Measurements from ENCODE around the gene OTUB2. TPM values are rescaled to one million over a fixed set of nuclear protein-coding genes. Genes with fewer than 3 reads are reported as not detected.

Gene OTUB2
- total RNA-seq, 1 experiment from 2014 or later = 1.1 TPM

DNA sequence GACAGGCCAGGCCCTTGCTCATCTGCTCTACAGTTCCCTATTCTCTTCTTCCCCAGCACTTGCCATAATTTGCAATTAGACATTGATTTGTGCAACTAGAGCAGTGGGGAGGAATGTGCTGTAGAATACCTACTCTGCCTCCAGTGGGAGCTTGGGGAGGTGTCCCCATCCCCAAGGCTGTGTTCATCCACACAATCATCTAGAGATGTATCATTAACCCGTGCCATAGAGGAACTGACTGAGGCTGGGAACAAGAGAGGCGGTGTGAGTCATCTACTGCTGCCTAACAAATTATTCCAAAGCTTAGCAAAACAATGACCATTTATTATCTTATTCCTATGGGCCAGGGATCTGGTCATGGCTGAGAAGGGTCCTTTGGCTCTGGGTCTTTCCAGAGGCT lies 5.1 kb upstream of the OTUB2 start:
- no peak for TF ChIP-seq EZH2 (IDR thresholded peaks at IDR 0.05; ENCODE audit: borderline replicate concordance, low read depth, low read length, poor library complexity, severe bottlenecking)
- TF ChIP-seq, protein P1, sequence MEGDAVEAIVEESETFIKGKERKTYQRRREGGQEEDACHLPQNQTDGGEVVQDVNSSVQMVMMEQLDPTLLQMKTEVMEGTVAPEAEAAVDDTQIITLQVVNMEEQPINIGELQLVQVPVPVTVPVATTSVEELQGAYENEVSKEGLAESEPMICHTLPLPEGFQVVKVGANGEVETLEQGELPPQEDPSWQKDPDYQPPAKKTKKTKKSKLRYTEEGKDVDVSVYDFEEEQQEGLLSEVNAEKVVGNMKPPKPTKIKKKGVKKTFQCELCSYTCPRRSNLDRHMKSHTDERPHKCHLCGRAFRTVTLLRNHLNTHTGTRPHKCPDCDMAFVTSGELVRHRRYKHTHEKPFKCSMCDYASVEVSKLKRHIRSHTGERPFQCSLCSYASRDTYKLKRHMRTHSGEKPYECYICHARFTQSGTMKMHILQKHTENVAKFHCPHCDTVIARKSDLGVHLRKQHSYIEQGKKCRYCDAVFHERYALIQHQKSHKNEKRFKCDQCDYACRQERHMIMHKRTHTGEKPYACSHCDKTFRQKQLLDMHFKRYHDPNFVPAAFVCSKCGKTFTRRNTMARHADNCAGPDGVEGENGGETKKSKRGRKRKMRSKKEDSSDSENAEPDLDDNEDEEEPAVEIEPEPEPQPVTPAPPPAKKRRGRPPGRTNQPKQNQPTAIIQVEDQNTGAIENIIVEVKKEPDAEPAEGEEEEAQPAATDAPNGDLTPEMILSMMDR (conservative IDR thresholded peaks at IDR 0.05; ENCODE audit: low read depth, low read length) = no peak
- DNase-seq (ENCODE audit: low spot score) = no peak
- intact Hi-C loops (cut with micrococcal nuclease; ENCODE audit: unreplicated experiment) = no loop called here
- Histone ChIP-seq H3K9me3 (ENCODE audit: low read depth, low read length, poor library complexity, severe bottlenecking) (no peaks in the 10 kb centered on the region), H3K27me3 (replicated peaks; ENCODE audit: insufficient read depth, low read depth, low read length, poor library complexity) (no peaks in the 10 kb centered on the region), H3K4me3 (ENCODE audit: low read depth, low read length, poor library complexity, severe bottlenecking) (no peak overlapping the region), H3K27ac (ENCODE audit: low read depth, low read length, poor library complexity, severe bottlenecking) (no peak overlapping the region), H3K36me3 (ENCODE audit: insufficient read depth, low read length, poor library complexity, severe bottlenecking) (no peaks in the 10 kb centered on the region), H3K4me1 (ENCODE audit: insufficient read depth, low read length, poor library complexity, severe bottlenecking) (no peaks in the 10 kb centered on the region)
- no TSS peak for BruUV-seq (replicated peaks)
- CTCF ChIA-PET = no interaction called here
- POLR2A ChIA-PET (ENCODE audit: low non-redundant PET) = no interaction called here

DNA sequence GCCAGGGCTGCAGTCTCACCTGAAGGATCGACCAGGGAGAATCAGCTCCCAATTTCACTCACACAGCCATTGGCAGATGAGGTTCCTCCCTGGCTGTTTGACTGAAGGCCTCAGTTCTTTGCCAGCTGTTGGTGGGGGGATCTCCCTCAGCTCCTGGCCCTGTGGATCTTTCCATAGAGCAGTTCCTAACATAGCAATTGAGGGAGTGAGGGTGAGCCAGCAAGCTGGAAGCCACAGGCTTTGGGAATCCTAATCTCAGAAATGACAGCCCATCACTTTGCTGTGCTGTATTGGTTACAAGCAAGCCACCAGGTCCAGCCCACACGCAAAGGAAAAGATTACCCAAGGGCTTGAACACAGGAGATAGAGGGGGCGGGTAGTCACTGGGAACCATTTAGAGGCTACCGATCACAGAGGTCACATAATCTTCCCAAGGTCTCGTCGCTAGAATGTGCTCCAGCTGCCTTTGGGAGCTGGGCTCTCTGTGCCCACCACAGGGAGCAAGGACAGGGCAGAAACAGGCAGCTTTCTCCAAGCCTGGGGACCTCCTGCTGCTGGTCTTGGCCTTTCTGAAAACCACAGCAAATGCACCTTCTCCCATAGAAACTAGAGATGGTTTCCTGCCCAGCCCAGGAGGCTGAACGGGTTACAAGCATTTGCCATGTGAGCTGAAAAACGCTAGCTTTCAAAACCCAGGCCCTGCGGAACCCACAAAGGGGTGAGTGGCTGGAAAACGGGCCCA lies 4.6 kb upstream of the OTUB2 start:
- Histone ChIP-seq H3K27ac (ENCODE audit: low read depth, low read length, poor library complexity, severe bottlenecking) (no peak overlapping the region), H3K4me3 (ENCODE audit: low read depth, low read length, poor library complexity, severe bottlenecking) (no peak overlapping the region), H3K36me3 (ENCODE audit: insufficient read depth, low read length, poor library complexity, severe bottlenecking) (no peaks in the 10 kb centered on the region), H3K9me3 (ENCODE audit: low read depth, low read length, poor library complexity, severe bottlenecking) (no peaks in the 10 kb centered on the region), H3K27me3 (replicated peaks; ENCODE audit: insufficient read depth, low read depth, low read length, poor library complexity) (no peaks in the 10 kb centered on the region), H3K4me1 (ENCODE audit: insufficient read depth, low read length, poor library complexity, severe bottlenecking) (no peaks in the 10 kb centered on the region)
- intact Hi-C loops (cut with micrococcal nuclease; ENCODE audit: unreplicated experiment) = no loop called here
- no peak for DNase-seq (ENCODE audit: low spot score)
- TF ChIP-seq EZH2 (IDR thresholded peaks at IDR 0.05; ENCODE audit: borderline replicate concordance, low read depth, low read length, poor library complexity, severe bottlenecking) = no peak
- no TSS peak for BruUV-seq (replicated peaks)
- ChIA-PET CTCF (no interaction called here), POLR2A (ENCODE audit: low non-redundant PET) (no interaction called here)

DNA sequence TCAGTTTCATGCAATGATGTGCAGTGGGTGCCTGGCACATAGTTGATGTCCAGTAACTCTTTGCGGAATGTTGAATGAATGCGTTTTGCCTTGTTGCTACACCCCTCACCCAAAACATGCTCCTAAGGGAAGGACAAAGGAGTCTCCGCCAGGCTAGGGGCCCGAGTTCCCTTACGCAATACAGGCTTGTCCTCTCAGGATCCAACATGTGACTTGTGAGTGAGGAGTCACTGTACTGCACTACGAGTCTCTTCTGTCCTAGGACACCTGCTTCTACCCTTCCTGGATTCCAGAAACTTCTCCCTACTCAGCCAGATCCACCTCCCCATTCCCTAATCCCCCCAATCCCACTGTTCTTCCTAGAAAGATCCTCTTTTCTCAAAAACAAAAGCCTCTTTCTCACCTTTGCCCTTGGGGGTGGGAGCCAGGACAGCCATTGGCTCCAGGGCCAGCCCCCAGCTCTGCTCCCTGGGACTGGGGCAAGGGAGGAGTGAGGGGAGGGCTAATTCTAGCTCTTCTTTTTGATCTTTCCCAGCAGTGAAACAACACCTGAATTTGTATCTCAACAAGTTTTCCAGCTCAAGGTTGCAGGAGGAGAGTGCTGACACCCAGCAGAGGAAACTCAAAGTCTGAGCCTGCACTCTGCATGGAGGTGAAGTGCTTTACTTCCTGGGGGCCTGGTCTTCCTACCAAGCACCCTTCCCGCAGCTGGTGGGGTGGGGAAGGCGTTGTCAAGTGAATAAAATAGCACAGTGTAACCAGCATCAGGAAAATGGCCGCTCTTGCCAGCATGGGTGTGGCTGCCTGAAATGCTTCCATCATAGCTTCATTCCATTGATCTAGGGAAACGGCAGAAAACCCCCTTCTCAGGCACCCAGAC lies 3.4 kb upstream of the OTUB2 start:
- no TSS peak for BruUV-seq (replicated peaks)
- CTCF ChIA-PET = no interaction called here
- H3K4me3 ChIP-seq (ENCODE audit: low read depth, low read length, poor library complexity, severe bottlenecking) = no peak overlapping the region
- no peak for DNase-seq (ENCODE audit: low spot score)
- H3K27me3 ChIP-seq (replicated peaks; ENCODE audit: insufficient read depth, low read depth, low read length, poor library complexity) = no peaks in the 10 kb centered on the region
- POLR2A ChIA-PET (ENCODE audit: low non-redundant PET) = no interaction called here
- H3K9me3 ChIP-seq (ENCODE audit: low read depth, low read length, poor library complexity, severe bottlenecking) = no peaks in the 10 kb centered on the region
- no peak for TF ChIP-seq EZH2 (IDR thresholded peaks at IDR 0.05; ENCODE audit: borderline replicate concordance, low read depth, low read length, poor library complexity, severe bottlenecking)
- TF ChIP-seq, protein P1 (conservative IDR thresholded peaks at IDR 0.05; ENCODE audit: low read depth, low read length) = no peak
- intact Hi-C loops (cut with micrococcal nuclease; ENCODE audit: unreplicated experiment) = no loop called here
- no peaks in the 10 kb centered on the region for H3K4me1 ChIP-seq (ENCODE audit: insufficient read depth, low read length, poor library complexity, severe bottlenecking)
- no peaks in the 10 kb centered on the region for H3K36me3 ChIP-seq (ENCODE audit: insufficient read depth, low read length, poor library complexity, severe bottlenecking)
- no peak overlapping the region for H3K27ac ChIP-seq (ENCODE audit: low read depth, low read length, poor library complexity, severe bottlenecking)

Measured in A673 (cell line).